ENCODE measurements around the gene DNAJB8. TPM values are rescaled to one million over a fixed set of nuclear protein-coding genes. Genes with fewer than 3 reads are reported as not detected.

The DNAJB8 gene
- total and polyA plus RNA-seq, 11 donors: not detected

DNA sequence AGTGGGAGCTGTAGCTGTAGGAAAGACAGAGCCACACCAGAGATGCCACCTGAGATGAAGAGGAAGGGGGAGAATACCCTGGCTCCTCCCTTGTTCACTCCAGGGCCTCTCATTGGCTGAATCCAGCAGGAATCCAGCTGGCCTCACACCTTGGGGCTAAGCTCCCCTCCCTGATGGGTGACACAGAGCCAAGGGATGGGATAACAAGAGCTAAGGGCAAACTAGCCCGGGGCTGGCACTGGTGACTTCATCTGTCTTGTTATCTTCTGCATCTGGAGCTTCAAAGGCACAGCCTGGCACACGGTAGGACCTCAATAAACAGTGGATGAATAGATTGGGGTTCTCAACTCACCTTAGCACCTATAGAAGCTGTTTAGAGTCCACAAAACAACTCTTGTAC is 40.1 kb upstream of the DNAJB8 start:
- Histone ChIP-seq H3K27me3 (peaks cover 0 to 17% (median 0%) of the 10 kb centered on the region in 9 donors), H3K4me1 (no peaks in the 10 kb centered on the region), H3K27ac (no peak overlapping the region), H3K9me3 (peaks cover 0 to 6% (median 0%) of the 10 kb centered on the region in 12 donors), H3K4me3 (no peak overlapping the region), H3K36me3 (no peaks in the 10 kb centered on the region)
- intact Hi-C loops (cut with DNase I): loop anchor here in 2 of 10 donors (10.0 kb wide), 2 partner anchors 78 to 412 kb away; no protein-coding TSS in a partner anchor
- 70 to 93% (median 78%) methylated on average over 2 of the region's 2 CpGs for WGBS, 4 donors
- no peak for TF ChIP-seq POLR2A (IDR thresholded peaks at IDR 0.05)
- TF ChIP-seq, protein P1, sequence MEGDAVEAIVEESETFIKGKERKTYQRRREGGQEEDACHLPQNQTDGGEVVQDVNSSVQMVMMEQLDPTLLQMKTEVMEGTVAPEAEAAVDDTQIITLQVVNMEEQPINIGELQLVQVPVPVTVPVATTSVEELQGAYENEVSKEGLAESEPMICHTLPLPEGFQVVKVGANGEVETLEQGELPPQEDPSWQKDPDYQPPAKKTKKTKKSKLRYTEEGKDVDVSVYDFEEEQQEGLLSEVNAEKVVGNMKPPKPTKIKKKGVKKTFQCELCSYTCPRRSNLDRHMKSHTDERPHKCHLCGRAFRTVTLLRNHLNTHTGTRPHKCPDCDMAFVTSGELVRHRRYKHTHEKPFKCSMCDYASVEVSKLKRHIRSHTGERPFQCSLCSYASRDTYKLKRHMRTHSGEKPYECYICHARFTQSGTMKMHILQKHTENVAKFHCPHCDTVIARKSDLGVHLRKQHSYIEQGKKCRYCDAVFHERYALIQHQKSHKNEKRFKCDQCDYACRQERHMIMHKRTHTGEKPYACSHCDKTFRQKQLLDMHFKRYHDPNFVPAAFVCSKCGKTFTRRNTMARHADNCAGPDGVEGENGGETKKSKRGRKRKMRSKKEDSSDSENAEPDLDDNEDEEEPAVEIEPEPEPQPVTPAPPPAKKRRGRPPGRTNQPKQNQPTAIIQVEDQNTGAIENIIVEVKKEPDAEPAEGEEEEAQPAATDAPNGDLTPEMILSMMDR (IDR thresholded peaks at IDR 0.05): no peak
- DNase-seq: no peak
- ATAC-seq: no peak

DNA sequence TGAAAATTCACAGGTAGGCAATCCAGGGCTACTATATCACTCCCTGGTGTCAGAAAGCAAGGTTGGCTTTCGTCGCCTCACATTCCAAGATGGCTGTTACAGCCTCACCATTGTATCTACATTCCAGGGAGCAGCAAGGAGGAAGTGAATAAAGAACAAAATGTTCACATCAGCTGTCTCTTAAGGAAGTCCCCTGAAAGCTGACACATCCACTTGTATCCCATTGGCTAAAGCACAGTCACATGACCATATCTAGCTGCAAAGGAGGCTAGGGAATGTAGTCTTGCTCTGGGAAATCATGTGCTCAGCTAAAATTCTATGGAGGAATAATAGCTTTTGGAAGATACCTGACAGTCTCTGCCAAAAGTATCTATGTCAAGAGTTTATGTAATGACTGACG is 39.1 kb upstream of the DNAJB8 start:
- 84 to 98% (median 95%) methylated on average over 3 of the region's 3 CpGs for WGBS, 4 donors
- Histone ChIP-seq H3K9me3 (peaks cover 0 to 6% (median 0%) of the 10 kb centered on the region in 12 donors), H3K27ac (no peak overlapping the region), H3K4me3 (no peak overlapping the region), H3K27me3 (peaks cover 0 to 27% (median 0%) of the 10 kb centered on the region in 9 donors), H3K36me3 (no peaks in the 10 kb centered on the region), H3K4me1 (no peaks in the 10 kb centered on the region)
- DNase-seq (no peak), ATAC-seq (no peak)
- no peak for TF ChIP-seq POLR2A (IDR thresholded peaks at IDR 0.05)
- TF ChIP-seq, protein P1 (IDR thresholded peaks at IDR 0.05): no peak
- intact Hi-C loops (cut with DNase I): loop anchor here in 2 of 10 donors (2.0 to 10.0 kb wide), 3 partner anchors 35 to 411 kb away; no protein-coding TSS in a partner anchor

DNA sequence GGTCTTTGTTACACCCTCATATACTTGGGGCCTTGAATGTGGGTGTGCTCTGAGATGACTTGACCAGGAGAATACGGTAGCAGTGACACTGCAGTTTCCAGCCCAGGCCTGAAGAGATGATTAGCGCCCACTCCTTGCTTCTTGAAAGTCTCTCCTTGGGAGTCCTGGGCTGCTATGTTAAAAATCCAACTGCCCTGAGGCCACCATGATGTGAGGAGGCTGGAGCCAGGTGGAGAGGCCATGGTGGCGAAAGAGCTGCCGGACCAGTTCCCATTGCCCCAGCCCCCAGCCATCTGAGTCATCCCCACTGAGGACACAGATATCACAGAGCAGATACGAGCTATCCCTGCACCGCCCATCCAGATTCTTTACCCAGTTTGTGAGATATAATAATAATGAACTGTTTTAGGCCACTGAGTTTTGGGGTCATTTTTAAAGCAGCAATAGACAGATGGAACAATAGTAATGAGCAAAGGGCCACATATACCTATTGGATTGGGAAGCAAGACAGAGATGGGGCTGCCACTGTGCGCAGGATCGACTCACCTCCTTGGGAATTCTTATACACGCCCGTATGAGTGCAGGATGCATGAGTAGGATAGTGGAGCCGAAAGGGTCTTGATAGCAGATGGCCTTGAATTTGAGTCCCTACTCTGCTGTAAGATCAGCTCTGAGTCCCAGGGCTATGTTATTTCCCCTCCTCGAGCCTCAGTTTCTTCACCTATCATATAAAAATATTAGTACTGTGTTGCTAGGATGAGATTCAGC is 38.5 kb upstream of the DNAJB8 start:
- Histone ChIP-seq H3K27ac (no peak overlapping the region), H3K4me3 (no peak overlapping the region), H3K27me3 (peaks cover 0 to 33% (median 2%) of the 10 kb centered on the region in 9 donors), H3K9me3 (peaks cover 0 to 6% (median 0%) of the 10 kb centered on the region in 12 donors), H3K4me1 (no peaks in the 10 kb centered on the region), H3K36me3 (no peaks in the 10 kb centered on the region)
- no peak for ATAC-seq
- intact Hi-C loops (cut with DNase I): loop anchor here in 3 of 10 donors (2.0 to 10.0 kb wide), 4 partner anchors 36 to 410 kb away; no protein-coding TSS in a partner anchor
- no peak for DNase-seq
- TF ChIP-seq, protein P1 (IDR thresholded peaks at IDR 0.05): no peak
- TF ChIP-seq POLR2A (IDR thresholded peaks at IDR 0.05): no peak
- 92 to 98% (median 94%) methylated on average over 11 to 12 of the region's 12 CpGs for WGBS, 4 donors

DNA sequence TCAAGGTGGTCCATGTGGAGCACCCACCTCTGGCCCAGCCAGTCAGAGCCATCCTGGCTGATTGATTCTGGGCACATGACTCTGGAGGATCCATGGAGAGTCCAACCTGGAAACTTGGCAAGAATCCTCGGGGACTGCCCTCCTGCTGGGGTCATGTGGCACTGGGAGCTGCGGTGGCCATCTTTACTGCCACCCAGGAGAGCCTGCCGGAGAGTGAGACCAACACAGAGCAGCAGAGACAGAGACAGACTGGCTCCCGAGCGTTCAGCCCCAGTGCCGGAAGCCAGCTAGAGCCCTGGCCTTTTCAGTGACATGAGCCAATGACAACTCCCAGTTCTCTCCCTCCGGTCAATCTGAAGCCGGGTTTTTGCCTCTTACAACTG is 37.8 kb upstream of the DNAJB8 start:
- no peaks in the 10 kb centered on the region for H3K36me3 ChIP-seq
- H3K4me3 ChIP-seq: no peak overlapping the region
- peaks cover 0 to 38% (median 6%) of the 10 kb centered on the region in 9 donors for H3K27me3 ChIP-seq
- H3K9me3 ChIP-seq: peaks cover 0 to 6% (median 0%) of the 10 kb centered on the region in 12 donors
- no peak for DNase-seq
- H3K27ac ChIP-seq: no peak overlapping the region
- intact Hi-C loops (cut with DNase I): loop anchor here in 3 of 10 donors (2.0 to 10.0 kb wide), 4 partner anchors 36 to 410 kb away; no protein-coding TSS in a partner anchor
- H3K4me1 ChIP-seq: no peaks in the 10 kb centered on the region
- WGBS, 4 donors: 92 to 95% (median 94%) methylated on average over 6 to 8 of the region's 8 CpGs
- TF ChIP-seq, protein P1 (IDR thresholded peaks at IDR 0.05): no peak
- no peak for TF ChIP-seq POLR2A (IDR thresholded peaks at IDR 0.05)
- ATAC-seq: no peak
